Activated CD8-positive, alpha-beta memory T cell treated with anti-CD3 and anti-CD28 coated beads, Interleukin-2, amount 50 U/mL, for 24 hours (primary cell): ENCODE data around the gene PTPMT1.

Experiments used
- DNase-seq: peaks from one replicate; pipeline ENCODE4 v3.0.0-alpha.2; 2020; ENCODE audit errors: extremely low read depth

PTPMT1 gene

GRCh38 chr11:47607380-47607779 is 42.0 kb downstream of the PTPMT1 start:
- no peak for DNase-seq

DNA sequence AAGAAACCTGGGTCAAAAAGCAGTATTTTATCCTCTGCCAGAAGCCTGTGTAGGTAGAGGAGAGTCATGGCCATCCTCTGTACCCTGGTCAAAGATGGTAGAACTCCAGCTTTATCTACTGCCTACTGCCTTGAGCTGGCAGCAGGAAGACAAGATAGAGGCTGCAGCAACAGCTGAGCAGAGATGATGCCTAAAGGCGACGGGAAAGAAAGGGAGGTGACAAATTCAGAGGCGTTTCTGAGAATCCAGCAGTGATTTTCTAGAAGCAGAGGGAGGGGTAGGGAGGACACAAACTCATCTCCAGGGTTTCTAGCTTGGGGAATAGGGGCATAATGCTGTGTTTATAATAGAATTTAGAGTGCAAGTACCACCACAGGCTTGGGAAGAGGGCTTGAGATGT is 44.3 kb downstream of the PTPMT1 start:
- DNase-seq = no peak

DNA sequence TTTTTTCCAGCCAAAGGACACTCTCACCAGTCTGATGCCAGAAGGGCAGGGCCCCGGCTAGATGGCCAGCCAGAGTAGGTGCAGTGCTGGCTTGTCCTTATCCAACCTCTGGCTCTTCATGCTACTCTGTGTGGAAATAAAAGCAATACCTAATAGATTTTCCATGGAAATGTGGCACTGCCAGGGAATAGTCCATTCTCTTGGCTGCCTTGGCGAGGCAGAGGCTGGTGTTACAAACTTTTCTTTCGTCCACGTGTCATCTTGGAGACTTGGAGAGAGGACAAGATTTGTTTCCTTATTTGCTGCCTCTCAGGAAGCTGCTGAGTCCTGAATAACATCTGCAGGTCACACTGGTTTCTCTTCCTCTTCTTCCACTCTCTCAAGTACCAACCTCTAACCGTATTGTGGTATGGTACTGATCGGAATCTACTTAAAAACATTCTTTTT is 46.0 kb downstream of the PTPMT1 start:
- no peak for DNase-seq

DNA sequence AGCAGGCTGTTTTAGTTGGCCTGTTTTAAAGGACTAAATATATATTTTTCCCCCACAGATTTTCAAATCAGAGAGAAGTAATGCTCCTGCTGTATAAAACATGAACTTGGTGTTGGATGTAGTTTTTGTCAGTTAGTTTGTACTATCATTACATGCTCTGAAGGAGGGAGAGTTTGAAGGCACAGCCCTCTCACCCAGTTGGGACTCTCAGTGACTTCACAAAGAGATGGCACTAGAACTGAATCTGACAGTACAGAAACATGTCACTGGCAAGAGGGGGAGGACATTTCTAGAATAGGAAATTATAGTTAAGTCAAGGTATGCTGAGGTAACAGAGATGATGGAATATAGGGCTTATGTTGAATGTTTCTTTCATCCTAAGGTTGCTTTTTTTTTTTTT is 49.9 kb downstream of the PTPMT1 start:
- DNase-seq = no peak

GRCh38 chr11:47616726-47617416 is 51.5 kb downstream of the PTPMT1 start:
- no peak for DNase-seq

- DNase-seq = no peak
Measured at GRCh38 chr11:47617417-47617809, 52.0 kb downstream of the PTPMT1 start.

GRCh38 chr11:47620836-47621378 is 55.5 kb downstream of the PTPMT1 start:
- no peak for DNase-seq
